Measurements from ENCODE around the gene RIOK3.

The RIOK3 gene

DNA sequence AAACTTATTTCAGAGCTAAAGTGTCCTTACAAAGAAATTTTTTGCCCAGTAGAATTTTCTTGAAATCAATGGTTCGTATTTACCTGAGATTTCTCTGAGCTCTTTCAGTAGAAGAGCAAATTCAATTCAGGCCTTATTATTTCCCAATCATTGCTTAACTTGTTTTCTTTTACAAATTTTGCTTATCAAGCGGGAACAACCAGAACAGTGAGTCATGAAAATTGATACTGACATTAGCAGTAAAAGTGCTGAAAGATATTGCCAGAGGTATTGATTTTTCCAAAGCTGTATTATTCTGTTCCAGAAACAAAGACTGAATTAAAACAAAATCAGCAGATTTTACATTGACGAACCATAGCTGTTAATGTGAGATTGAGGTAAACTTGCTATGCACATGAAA is 10.1 kb upstream of the RIOK3 start:
- in situ Hi-C loops (cut with HindIII; ENCODE audit: low pct_ligation_motif_present, low sequenced_read_pairs) = no loop called here
- no peak for DNase-seq

GRCh38 chr18:23448291-23448690 is 4.8 kb upstream of the RIOK3 start:
- TF ChIP-seq CTCF (IDR thresholded peaks at IDR 0.05; ENCODE audit: low read depth, low read length, missing control alignments) = no peak
- Histone ChIP-seq H3K27me3 (replicated peaks) (no peaks in the 10 kb centered on the region), H3K27ac (no peak overlapping the region), H3K36me3 (replicated peaks) (no peaks in the 10 kb centered on the region), H3K4me3 (ENCODE audit: low read depth, low read length) (no peak overlapping the region)
- in situ Hi-C loops (cut with HindIII; ENCODE audit: low pct_ligation_motif_present, low sequenced_read_pairs) = no loop called here
- no peak for DNase-seq

More for the DNA sequence above, 10.1 kb upstream of the RIOK3 start:
- no peaks in the 10 kb centered on the region for H3K27me3 ChIP-seq (replicated peaks)
- TF ChIP-seq CTCF (IDR thresholded peaks at IDR 0.05; ENCODE audit: low read depth, low read length, missing control alignments) = no peak
- no peak overlapping the region for H3K27ac ChIP-seq
- H3K36me3 ChIP-seq (replicated peaks) = no peaks in the 10 kb centered on the region
- no peak overlapping the region for H3K4me3 ChIP-seq (ENCODE audit: low read depth, low read length)

DNA sequence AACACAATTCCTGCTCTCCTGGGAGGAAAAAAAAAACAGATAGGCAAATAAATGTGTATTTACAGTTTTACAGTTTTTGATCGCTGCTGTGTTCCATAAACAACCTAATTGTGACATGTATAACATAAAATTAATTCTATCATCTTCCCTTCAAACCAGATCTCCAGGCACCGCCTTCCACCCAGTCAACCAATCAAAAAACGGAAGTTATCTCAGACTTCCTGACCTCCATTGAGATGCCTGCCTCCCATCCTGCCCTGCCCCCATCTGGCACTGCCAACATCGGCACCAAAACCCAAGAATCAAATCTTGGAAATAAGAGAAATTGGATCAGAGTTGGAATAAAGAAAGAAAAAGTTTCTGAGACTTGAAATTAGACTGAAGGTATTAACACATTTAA is 3.1 kb upstream of the RIOK3 start:
- H3K4me3 ChIP-seq (ENCODE audit: low read depth, low read length) = no peak overlapping the region
- TF ChIP-seq CTCF (IDR thresholded peaks at IDR 0.05; ENCODE audit: low read depth, low read length, missing control alignments) = no peak
- in situ Hi-C loops (cut with HindIII; ENCODE audit: low pct_ligation_motif_present, low sequenced_read_pairs) = no loop called here
- no peaks in the 10 kb centered on the region for H3K36me3 ChIP-seq (replicated peaks)
- no peak overlapping the region for H3K27ac ChIP-seq
- DNase-seq = no peak
- H3K27me3 ChIP-seq (replicated peaks) = no peaks in the 10 kb centered on the region

DNA sequence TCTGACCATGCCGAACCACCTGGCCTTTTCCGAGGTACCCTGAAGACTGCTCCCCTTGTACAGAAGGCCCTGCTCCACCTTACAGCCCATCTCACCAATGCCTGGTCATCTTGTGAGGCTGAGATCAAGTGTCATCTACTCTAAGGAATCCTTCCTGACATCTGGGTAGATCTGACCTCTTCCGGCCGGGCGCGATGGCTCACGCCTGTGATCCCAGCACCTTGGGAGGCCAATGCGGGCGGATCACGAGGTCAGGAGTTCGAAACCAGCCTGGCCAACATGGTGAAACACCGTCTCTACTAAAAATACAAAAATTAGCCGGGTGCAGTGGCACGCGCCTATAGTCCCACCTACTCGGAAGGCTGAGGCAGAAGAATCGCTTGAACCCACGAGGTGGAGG is 2.1 kb upstream of the RIOK3 start:
- H3K27ac ChIP-seq = no peak overlapping the region
- no peak for TF ChIP-seq CTCF (IDR thresholded peaks at IDR 0.05; ENCODE audit: low read depth, low read length, missing control alignments)
- peaks cover 2% of the 10 kb centered on the region for H3K36me3 ChIP-seq (replicated peaks)
- H3K27me3 ChIP-seq (replicated peaks) = no peaks in the 10 kb centered on the region
- in situ Hi-C loops (cut with HindIII; ENCODE audit: low pct_ligation_motif_present, low sequenced_read_pairs) = no loop called here
- no peak for DNase-seq
- H3K4me3 ChIP-seq (ENCODE audit: low read depth, low read length) = no peak overlapping the region

DNA sequence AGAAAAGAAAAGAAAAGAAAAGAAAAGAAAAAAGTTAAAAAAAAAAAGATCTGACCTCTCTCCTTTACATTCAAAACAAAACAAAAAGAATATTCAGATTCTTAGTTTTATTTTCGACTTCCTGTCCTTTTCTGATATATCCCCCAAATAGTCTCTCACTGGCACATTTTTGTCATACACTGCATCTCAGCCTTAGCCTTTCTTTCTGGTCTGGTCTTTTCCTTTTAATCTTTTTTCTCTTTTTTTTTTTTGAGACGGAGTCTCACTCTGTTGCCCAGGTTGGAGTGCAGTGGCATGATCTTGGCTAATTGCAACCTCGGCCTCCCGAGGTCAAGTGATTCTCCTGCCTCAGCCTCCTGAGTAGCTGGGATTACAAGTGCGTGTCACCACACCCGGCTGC is 1.6 kb upstream of the RIOK3 start:
- TF ChIP-seq CTCF (IDR thresholded peaks at IDR 0.05; ENCODE audit: low read depth, low read length, missing control alignments) = no peak
- in situ Hi-C loops (cut with HindIII; ENCODE audit: low pct_ligation_motif_present, low sequenced_read_pairs) = no loop called here
- Histone ChIP-seq H3K27me3 (replicated peaks) (no peaks in the 10 kb centered on the region), H3K27ac (no peak overlapping the region), H3K4me3 (ENCODE audit: low read depth, low read length) (no peak overlapping the region), H3K36me3 (replicated peaks) (peaks cover 2% of the 10 kb centered on the region)
- no peak for DNase-seq

DNA sequence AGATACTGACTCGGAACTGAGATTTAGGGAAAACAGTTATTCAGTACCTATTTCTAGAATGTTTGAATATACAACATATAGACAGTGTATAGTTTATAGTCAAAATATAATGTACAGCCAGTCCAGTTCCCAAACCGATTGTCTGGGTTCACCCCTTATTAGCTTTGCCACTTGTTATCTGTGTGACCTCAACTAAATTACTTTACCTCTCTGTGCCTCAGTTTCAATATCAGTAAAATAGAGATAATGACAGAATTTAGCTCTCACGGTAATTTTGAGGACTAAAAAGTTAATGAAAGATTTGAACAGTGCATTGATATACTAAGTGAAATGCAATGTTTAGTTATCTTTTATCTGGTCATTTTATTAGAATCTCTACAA is 750 bp upstream of the RIOK3 start:
- Histone ChIP-seq H3K27ac (peak overlapping the region; percentile 92), H3K27me3 (replicated peaks) (no peaks in the 10 kb centered on the region), H3K4me3 (ENCODE audit: low read depth, low read length) (peak overlapping the region; percentile 100), H3K36me3 (replicated peaks) (peaks cover 2% of the 10 kb centered on the region)
- no peak for TF ChIP-seq CTCF (IDR thresholded peaks at IDR 0.05; ENCODE audit: low read depth, low read length, missing control alignments)
- in situ Hi-C loops (cut with HindIII; ENCODE audit: low pct_ligation_motif_present, low sequenced_read_pairs) = no loop called here
- DNase-seq = no peak
